Skeletal muscle satellite cell (primary cell): ENCODE data around the gene PAPPA2.

Experiments
- H3K27me3 ChIP-seq: 2 replicates; pipeline ENCODE4 v1.7.0; 2013; ENCODE audit warnings: low read length; ENCODE audit not compliant: control insufficient read depth, insufficient read depth
- H3K36me3 ChIP-seq: 2 replicates; pipeline ENCODE4 v1.7.0; 2013; ENCODE audit warnings: mild to moderate bottlenecking, control low read depth, low read length; ENCODE audit not compliant: insufficient read depth
- H3K4me1 ChIP-seq: 2 replicates; pipeline ENCODE4 v1.7.0; 2013; ENCODE audit warnings: low read length; ENCODE audit not compliant: control insufficient read depth, insufficient read depth
- H3K4me2 ChIP-seq: 2 replicates; pipeline ENCODE4 v1.7.0; 2013; ENCODE audit warnings: mild to moderate bottlenecking, low read length
- H3K4me3 ChIP-seq: 2 replicates; pipeline ENCODE4 v1.7.0; 2013; ENCODE audit warnings: low read length
- H3K9ac ChIP-seq: 2 replicates; pipeline ENCODE4 v1.7.0; 2013; ENCODE audit warnings: mild to moderate bottlenecking, low read depth, low read length, moderate library complexity
- H3K9me3 ChIP-seq: replicated peaks from 2 replicates; pipeline ENCODE4 v1.7.0; 2013; ENCODE audit warnings: mild to moderate bottlenecking, control low read depth, low read length

The PAPPA2 gene

DNA sequence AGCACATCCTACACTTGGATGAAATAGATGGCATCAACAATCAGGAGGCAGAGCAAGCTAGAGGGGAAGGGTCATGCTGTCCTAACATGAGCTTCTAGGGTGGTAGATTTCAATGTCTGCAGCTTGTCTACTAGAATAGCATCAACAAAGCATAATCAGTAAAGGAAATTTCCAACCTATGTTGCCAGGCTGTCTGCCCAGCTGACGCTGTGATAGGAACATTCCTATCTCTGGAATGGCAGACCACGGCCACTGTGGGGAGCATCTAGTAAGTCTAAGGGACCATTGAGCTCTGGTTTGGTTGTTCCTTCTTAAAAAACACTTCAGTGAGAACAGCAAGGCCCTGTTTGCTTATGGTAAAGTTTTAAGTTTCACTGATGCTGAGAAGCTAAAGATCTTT, 206.8 kb downstream of the PAPPA2 start:
- Histone ChIP-seq H3K27me3 (peaks cover 2% of the 10 kb centered on the region), H3K36me3 (no peaks in the 10 kb centered on the region), H3K4me2 (no peak overlapping the region), H3K9me3 (no peaks in the 10 kb centered on the region), H3K9ac (no peak overlapping the region), H3K4me1 (no peaks in the 10 kb centered on the region), H3K4me3 (no peak overlapping the region)

DNA sequence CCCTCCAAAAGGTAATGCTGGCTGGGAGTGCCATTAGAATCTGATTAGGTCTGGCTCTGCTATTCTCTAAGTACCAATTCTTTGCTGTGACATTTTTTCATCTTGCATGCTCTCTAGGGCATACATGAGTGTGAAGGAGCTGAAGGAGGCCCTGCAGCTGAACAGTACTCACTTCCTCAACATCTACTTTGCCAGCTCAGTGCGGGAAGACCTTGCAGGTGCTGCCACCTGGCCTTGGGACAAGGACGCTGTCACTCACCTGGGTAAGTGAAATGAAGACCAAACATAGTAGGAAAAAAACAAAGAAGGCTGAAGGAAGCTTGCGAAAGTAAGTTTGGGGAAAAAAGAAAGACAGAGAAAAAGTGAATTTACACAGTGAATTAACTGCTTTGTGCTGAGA, 207.9 kb downstream of the PAPPA2 start:
- no peak overlapping the region for H3K4me3 ChIP-seq
- no peaks in the 10 kb centered on the region for H3K4me1 ChIP-seq
- H3K27me3 ChIP-seq: no peaks in the 10 kb centered on the region
- H3K9me3 ChIP-seq: no peaks in the 10 kb centered on the region
- no peak overlapping the region for H3K9ac ChIP-seq
- H3K36me3 ChIP-seq: no peaks in the 10 kb centered on the region
- H3K4me2 ChIP-seq: no peak overlapping the region

DNA sequence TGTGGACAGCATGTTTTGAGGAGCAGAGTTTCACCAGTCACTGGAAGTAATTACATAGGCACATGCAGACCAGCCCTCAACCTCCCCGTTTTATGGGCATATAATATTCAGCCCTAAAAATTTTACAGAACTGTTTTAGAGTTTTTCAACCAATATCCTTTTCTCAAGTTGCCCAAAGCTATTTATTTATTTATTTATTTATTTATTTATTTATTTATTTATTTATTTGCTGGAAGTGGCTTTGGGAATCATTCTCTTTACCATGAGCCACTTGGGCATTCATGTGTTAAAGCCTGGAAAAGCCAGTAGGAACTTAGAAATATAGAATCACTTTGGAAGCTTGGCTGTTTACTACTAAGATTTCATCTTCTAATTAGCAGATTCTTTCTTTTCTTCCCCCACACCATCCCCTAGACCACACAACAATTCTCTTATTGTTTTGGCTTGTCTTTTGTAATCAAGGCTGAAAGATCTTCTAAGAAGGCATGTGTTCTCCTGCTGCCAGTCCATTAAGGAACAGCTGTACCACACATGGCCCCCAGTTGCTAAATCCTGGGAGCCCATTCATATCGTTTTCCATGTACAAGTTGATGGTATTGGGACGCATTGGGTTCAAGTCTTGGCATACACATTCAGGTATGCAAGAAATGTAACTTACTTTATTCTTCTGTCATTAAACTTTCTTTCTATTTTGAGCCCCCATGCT, 220.0 kb downstream of the PAPPA2 start:
- Histone ChIP-seq H3K9me3 (no peaks in the 10 kb centered on the region), H3K4me1 (no peaks in the 10 kb centered on the region), H3K27me3 (no peaks in the 10 kb centered on the region), H3K9ac (no peak overlapping the region), H3K4me3 (no peak overlapping the region), H3K4me2 (no peak overlapping the region), H3K36me3 (no peaks in the 10 kb centered on the region)

DNA sequence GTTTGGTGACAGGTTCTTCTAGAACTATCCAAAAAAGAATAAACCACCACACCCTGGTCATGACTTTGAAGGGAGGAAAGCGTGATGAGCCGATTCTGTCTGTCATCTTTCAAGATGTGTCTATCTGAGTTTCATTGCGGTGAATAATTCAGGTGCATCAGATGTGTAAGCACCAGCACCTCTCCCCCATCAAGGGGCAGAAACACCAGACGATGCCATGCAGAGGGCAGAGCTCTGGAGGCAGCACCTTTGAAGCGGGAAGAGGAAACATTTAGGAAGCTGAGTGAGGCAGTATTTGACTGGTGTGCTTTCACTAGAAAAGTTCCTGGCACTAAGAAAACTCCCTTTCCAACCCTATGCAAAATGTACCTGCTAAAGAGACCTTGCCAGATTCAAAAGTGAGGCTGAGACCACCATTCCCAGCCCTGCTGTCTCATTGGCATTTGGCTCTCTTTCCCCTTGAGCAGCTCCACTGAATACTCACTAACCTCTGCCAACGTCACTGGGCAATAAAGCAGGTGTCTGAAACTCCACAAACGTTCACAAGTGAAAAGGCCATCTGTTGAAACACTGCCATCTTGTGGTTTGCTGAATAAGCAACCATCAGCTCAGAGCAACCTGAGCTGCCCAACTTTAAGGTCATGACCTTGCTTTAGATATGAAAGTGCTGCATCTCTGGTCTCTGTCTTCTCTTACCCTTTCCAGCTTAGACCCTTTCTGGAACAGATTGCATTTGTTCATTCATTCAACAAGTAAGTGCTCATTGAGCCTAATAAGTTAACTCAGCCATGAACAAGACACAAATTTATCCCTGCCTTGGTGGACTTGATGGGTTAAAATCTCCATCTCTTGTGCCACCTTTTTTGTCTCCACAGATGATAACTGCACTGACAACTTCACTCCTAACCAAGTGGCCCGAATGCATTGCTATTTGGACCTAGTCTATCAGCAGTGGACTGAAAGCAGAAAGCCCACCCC, 228.6 kb downstream of the PAPPA2 start:
- Histone ChIP-seq H3K4me2 (no peak overlapping the region), H3K9ac (no peak overlapping the region), H3K36me3 (no peaks in the 10 kb centered on the region), H3K9me3 (no peaks in the 10 kb centered on the region), H3K4me1 (no peaks in the 10 kb centered on the region), H3K4me3 (no peak overlapping the region), H3K27me3 (no peaks in the 10 kb centered on the region)

DNA sequence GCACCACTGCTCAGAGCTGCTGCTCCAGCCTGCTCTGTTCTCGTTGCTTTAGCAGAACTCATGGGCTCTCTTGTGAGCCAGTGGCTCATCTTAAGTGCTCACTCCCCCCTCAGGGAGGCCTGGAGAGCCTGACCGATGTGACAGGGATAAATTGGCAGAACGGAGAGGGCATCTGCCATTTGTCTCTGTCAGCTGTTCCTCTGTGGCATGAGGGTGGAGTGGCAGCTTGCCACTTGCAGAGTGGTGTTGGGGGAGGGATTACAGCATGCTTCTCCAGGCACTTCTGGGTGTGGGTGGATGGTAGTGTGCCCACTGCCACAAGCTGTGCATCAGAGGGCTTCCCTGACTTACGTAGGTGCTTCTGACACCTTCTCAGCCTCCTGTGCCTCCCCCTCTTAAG, 229.5 kb downstream of the PAPPA2 start:
- Histone ChIP-seq H3K9me3 (no peaks in the 10 kb centered on the region), H3K4me3 (no peak overlapping the region), H3K4me2 (no peak overlapping the region), H3K36me3 (no peaks in the 10 kb centered on the region), H3K9ac (no peak overlapping the region), H3K4me1 (no peaks in the 10 kb centered on the region), H3K27me3 (no peaks in the 10 kb centered on the region)

DNA sequence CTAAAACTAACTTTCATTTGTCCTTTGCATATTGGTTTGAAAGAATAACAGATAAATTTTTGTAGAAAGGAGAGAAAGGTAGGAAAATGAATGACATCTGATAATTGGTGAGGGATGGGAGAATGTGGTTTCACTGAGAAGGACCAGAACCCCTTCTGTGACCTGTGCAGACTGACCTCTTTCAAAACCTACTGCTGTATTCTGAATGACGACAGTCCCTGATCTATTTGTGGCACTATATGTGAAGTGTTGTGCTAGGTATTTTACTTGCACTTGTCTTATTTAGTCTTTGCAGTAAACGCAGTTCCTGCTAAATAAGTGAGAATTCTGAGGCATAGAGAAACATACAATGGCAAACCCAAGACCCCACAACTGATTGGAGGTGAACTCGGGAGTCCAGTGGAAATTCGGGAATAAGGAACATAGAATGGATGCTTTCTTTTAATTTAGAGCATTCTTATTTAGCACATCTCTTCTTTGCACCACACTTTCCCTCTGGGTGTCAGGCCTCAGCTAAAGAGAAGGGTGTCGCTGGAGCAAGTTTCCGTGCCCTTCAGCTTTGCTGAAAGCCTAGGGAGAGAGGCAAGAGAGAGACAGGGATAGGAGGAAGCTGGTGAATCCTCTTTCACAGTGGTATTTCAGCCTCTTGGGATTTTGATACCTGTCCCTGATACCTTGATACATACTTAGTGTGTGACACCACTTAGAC, 230.2 kb downstream of the PAPPA2 start:
- Histone ChIP-seq H3K4me2 (no peak overlapping the region), H3K9ac (no peak overlapping the region), H3K4me1 (no peaks in the 10 kb centered on the region), H3K27me3 (no peaks in the 10 kb centered on the region), H3K4me3 (no peak overlapping the region), H3K36me3 (no peaks in the 10 kb centered on the region), H3K9me3 (no peaks in the 10 kb centered on the region)

DNA sequence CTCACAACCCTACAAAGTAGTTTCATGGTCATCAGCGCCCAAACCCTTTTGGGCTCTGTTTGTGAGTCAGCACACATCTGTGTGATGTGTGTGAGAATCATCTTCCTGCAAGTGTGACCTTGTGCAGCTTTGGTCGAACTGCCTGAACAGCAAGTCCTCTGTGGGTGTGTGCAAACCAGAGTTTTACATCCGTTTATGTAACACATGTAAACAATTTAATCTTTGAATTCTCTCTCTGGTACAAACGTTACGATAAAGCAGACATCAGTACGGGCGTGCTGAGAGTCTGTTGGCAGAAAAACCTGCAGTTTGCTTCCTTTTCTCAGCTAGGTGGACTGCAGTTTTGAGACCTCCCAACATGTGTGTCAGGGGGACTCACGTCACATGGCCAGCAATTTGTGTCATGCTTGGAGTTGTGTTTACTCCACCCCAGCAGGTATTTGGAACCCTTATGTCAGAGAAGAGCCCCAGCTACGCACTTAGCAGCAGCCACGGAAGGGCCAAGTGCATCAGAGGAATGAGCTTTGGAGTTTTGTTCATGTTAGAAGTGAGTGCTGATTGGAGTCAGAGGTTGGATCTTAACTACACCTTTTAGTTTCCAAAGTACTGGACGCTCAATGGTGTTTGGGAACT, 230.8 kb downstream of the PAPPA2 start:
- H3K36me3 ChIP-seq: no peaks in the 10 kb centered on the region
- no peak overlapping the region for H3K4me3 ChIP-seq
- H3K9ac ChIP-seq: no peak overlapping the region
- no peaks in the 10 kb centered on the region for H3K9me3 ChIP-seq
- no peaks in the 10 kb centered on the region for H3K27me3 ChIP-seq
- no peak overlapping the region for H3K4me2 ChIP-seq
- H3K4me1 ChIP-seq: no peaks in the 10 kb centered on the region

DNA sequence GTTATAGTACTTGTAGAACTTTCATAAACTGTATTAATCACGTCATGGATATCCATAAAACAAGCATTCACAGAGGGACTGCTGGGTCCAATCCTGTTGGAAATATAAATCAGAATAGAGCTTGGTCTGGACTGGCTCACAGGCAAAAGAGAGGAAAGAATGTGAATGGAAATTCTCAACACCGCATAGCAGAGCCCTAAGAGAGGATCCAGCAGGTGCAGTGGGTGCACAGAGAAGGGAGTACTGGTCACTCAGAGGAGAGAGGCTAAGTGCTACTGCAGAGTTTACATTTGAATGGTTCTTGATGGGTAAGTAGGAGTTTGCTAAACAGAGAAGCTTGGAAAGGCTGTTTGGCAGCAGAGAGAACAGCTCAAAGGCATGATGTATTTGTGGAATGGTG, 231.7 kb downstream of the PAPPA2 start:
- Histone ChIP-seq H3K9me3 (no peaks in the 10 kb centered on the region), H3K4me3 (no peak overlapping the region), H3K36me3 (no peaks in the 10 kb centered on the region), H3K4me2 (no peak overlapping the region), H3K4me1 (no peaks in the 10 kb centered on the region), H3K27me3 (no peaks in the 10 kb centered on the region), H3K9ac (no peak overlapping the region)

DNA sequence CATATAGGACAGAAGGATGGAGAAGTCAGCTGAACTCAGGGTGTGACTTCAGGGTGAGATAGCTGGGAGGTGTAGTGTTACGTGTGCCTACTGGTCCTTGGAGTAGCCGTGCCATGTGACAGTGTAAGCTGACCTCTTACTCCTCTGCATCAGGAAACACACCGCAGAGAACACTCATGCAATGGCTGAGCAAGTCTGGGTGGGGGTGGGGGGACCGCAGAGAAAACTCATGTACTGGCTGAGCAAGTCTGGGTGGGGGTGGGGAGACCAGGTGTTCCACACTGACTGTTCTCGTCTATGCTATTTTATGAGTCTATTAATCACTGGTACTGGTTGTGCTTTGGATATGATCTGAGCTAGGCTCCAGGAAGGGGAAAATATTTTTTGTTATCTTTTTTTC, 233.1 kb downstream of the PAPPA2 start:
- H3K36me3 ChIP-seq: no peaks in the 10 kb centered on the region
- H3K4me1 ChIP-seq: no peaks in the 10 kb centered on the region
- H3K9me3 ChIP-seq: no peaks in the 10 kb centered on the region
- no peaks in the 10 kb centered on the region for H3K27me3 ChIP-seq
- no peak overlapping the region for H3K9ac ChIP-seq
- no peak overlapping the region for H3K4me3 ChIP-seq
- no peak overlapping the region for H3K4me2 ChIP-seq

DNA sequence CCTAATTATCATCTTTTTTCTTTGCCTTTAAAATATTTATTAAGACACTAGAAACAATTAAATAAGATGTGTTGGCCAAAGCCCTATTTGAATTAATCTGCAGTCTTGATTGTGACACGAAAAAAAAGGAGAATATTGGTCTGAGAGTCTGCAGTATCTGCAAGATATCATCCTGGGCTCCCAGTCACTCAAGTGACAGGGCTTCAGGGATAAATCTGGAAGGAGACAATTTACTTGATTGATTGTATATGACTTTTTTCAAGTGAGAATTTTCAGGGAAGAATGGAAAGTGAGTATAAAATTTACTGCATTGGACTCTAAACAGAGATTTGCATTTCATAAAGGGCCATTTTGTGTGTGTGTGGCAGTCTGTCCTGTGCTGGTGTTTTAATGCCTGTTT, 233.7 kb downstream of the PAPPA2 start:
- H3K27me3 ChIP-seq: no peaks in the 10 kb centered on the region
- H3K9me3 ChIP-seq: no peaks in the 10 kb centered on the region
- no peak overlapping the region for H3K4me3 ChIP-seq
- no peaks in the 10 kb centered on the region for H3K4me1 ChIP-seq
- H3K4me2 ChIP-seq: no peak overlapping the region
- H3K9ac ChIP-seq: no peak overlapping the region
- H3K36me3 ChIP-seq: no peaks in the 10 kb centered on the region

DNA sequence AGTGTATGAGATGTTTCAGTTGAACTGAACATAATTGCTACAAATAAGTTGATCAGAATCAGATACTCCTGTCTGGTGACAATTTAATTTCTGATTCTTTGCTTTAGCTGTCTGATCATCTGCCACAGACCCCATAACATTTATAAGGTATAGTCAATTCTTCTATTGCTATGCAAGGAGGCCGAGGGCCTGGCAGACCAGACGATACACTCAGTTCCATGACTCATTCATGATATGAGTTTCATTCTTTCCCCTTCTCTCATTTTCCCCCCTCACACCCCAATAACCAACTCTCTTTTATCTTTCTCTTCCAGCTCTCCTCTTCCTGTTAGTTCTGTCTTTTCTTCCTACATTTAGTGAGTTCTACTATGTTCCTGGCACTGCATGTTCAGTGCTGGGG, 236.8 kb downstream of the PAPPA2 start:
- H3K9ac ChIP-seq: no peak overlapping the region
- no peak overlapping the region for H3K4me2 ChIP-seq
- H3K27me3 ChIP-seq: no peaks in the 10 kb centered on the region
- H3K4me1 ChIP-seq: no peaks in the 10 kb centered on the region
- H3K9me3 ChIP-seq: no peaks in the 10 kb centered on the region
- no peak overlapping the region for H3K4me3 ChIP-seq
- H3K36me3 ChIP-seq: no peaks in the 10 kb centered on the region
